ENCODE data around the gene NPDC1.

DNA sequence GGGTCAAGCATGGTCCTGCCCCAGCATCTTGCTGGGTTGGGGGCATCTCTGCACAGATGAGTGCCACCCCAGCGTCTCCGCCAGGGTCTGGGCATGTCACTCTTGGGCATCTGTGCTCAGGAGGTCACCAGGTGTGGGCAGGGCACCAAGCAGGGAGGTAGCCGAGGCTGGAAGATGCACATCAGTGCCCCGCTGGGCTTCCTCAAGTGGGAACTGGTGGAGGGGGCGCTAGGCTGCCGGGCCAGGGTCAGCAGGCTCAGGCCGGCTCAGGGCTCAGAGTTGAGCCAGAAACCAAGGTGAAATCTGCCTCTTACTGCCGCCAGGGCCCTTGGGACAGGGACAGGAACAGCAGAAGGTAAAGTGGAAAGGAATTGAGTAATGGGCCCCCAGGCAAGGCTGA is 10.0 kb downstream of the NPDC1 start:
- TF ChIP-seq EZH2 (IDR thresholded peaks at IDR 0.05; ENCODE audit: insufficient read depth, poor library complexity, severe bottlenecking), result no peak
- TF ChIP-seq EZH2phosphoT487 (IDR thresholded peaks at IDR 0.05; ENCODE audit: insufficient read depth, low read depth), result no peak
